Endothelial cell of umbilical vein (primary cell): ENCODE measurements around the gene ITGA3. TPM values are rescaled to one million over a fixed set of nuclear protein-coding genes. Genes with fewer than 3 reads are reported as not detected.
A peak's percentile ranks its signal among the peaks of the same experiment; 100 is the strongest.

Experiments
- BruUV-seq: library from RNA; stranded (reverse); fragments of 400-500 nt; replicated peaks from 2 replicates; lab custom pipeline; 2021; lab: Mats Ljungman, UMichigan
- CTCF ChIA-PET: fragments of 300-600, 350-600 bp; sonication (Branson Sonifier 250); formaldehyde crosslinking; loops from one replicate; lab custom pipeline; 2021; ENCODE audit warnings: antibody characterized with exemption, inconsistent platforms; lab: Charles Lee
- POLR2A ChIA-PET: fragments of 300-600, 350-600 bp; sonication (Branson Sonifier 250); formaldehyde crosslinking; loops from one replicate; lab custom pipeline; 2021; ENCODE audit warnings: antibody characterized with exemption, inconsistent platforms; lab: Charles Lee
- DNase-seq: peaks from one replicate; pipeline ENCODE4 v3.0.0-alpha.2; 2011; ENCODE audit warnings: low read depth, low spot score
- FAIRE-seq: peaks from 2 replicates; lab custom pipeline; 2011; peaks lifted over from hg19 to GRCh38; lab: Jason Lieb, UNC
- H2AFZ ChIP-seq: 2 replicates; pipeline ENCODE4 v1.6.0; 2012; ENCODE audit warnings: low read depth, low read length, control low read depth, inconsistent platforms
- H3K27ac ChIP-seq: 2 replicates; pipeline ENCODE4 v1.5.1; 2011; ENCODE audit warnings: low read depth, mild to moderate bottlenecking, control low read depth, low read length, moderate library complexity; ENCODE audit not compliant: insufficient read depth
- H3K27me3 ChIP-seq, 2 experiments: 2 replicates each; pipeline versions ENCODE4 v1.6.0 to v1.6.1; 2011; ENCODE audit warnings: low read length in 2 of 2, mixed read lengths in 1 of 2; ENCODE audit not compliant: control insufficient read depth in 2 of 2, insufficient read depth in 2 of 2
- H3K36me3 ChIP-seq, 2 experiments: 2 replicates in 1 of 2; 3 replicates in 1 of 2; pipeline ENCODE4 v1.5.1; 2011; ENCODE audit warnings: low read length in 2 of 2, mild to moderate bottlenecking in 1 of 2, moderate library complexity in 1 of 2; ENCODE audit not compliant: control insufficient read depth in 2 of 2, insufficient read depth in 2 of 2; ENCODE audit errors: extremely low read depth in 1 of 2
- H3K4me1 ChIP-seq: 3 replicates; pipeline ENCODE4 v1.5.1; 2011; ENCODE audit warnings: mild to moderate bottlenecking, low read length; ENCODE audit not compliant: control insufficient read depth, insufficient read depth; ENCODE audit errors: extremely low read depth
- H3K4me2 ChIP-seq: 2 replicates; pipeline ENCODE4 v1.6.1; 2011; ENCODE audit warnings: low read length, control low read depth, mixed read lengths; ENCODE audit not compliant: insufficient read depth
- H3K4me3 ChIP-seq, 3 experiments: fragments of 200-600 bp in 1 of 3; sonication (generic), shearing (Covaris generic) in 1 of 3; replicated peaks in 1 of 3; 2 replicates each; pipeline ENCODE4 v1.5.1; 2011 to 2016; ENCODE audit warnings: control low read depth in 3 of 3, low read length in 3 of 3, mild to moderate bottlenecking in 2 of 3, inconsistent platforms in 1 of 3, low read depth in 1 of 3, moderate library complexity in 1 of 3; ENCODE audit not compliant: insufficient read depth in 1 of 3
- H3K79me2 ChIP-seq: 2 replicates; pipeline ENCODE4 v1.6.0; 2012; ENCODE audit warnings: low read length, inconsistent platforms; ENCODE audit not compliant: control insufficient read depth, insufficient read depth
- H3K9ac ChIP-seq: replicated peaks from 2 replicates; pipeline ENCODE3; 2011; ENCODE audit warnings: low read length, control low read depth; ENCODE audit not compliant: insufficient read depth; ENCODE audit errors: extremely low read depth
- H3K9me1 ChIP-seq: replicated peaks from 3 replicates; pipeline ENCODE4 v1.6.0; 2011; ENCODE audit warnings: mild to moderate bottlenecking, low read length; ENCODE audit not compliant: control insufficient read depth, insufficient read depth; ENCODE audit errors: extremely low read depth
- H3K9me3 ChIP-seq: replicated peaks from 2 replicates; pipeline ENCODE4 v1.5.1; 2012; ENCODE audit warnings: low read length, inconsistent platforms; ENCODE audit not compliant: control insufficient read depth, insufficient read depth
- H4K20me1 ChIP-seq: replicated peaks from 2 replicates; pipeline ENCODE3; 2011; ENCODE audit warnings: mild to moderate bottlenecking, low read length; ENCODE audit not compliant: control insufficient read depth, insufficient read depth; ENCODE audit errors: extremely low read depth
- EZH2 ChIP-seq: IDR thresholded peaks from 2 replicates; pipeline ENCODE4 v1.6.1; 2012; ENCODE audit warnings: borderline replicate concordance, low read depth, mild to moderate bottlenecking, moderate library complexity, low read length, inconsistent platforms; ENCODE audit not compliant: severe bottlenecking
- FOS ChIP-seq: IDR thresholded peaks from 2 replicates; pipeline ENCODE4 v1.6.1; 2011; ENCODE audit warnings: mild to moderate bottlenecking, low read length, moderate library complexity, borderline replicate concordance; ENCODE audit not compliant: insufficient read depth
- GATA2 ChIP-seq: IDR thresholded peaks from 2 replicates; pipeline ENCODE4 v1.7.0; 2011; ENCODE audit warnings: low read depth, mild to moderate bottlenecking, moderate library complexity, mixed read lengths, low read length; ENCODE audit not compliant: insufficient read length, insufficient read depth
- JUN ChIP-seq: IDR thresholded peaks from 2 replicates; pipeline ENCODE4 v1.6.1; 2011; ENCODE audit warnings: borderline replicate concordance, low read depth; ENCODE audit not compliant: insufficient read length, insufficient read depth
- MYC ChIP-seq: IDR thresholded peaks from one replicate; pipeline ENCODE4 v1.6.1; 2011; ENCODE audit warnings: mild to moderate bottlenecking, low read depth, low read length
- POLR2A ChIP-seq: IDR thresholded peaks from 2 replicates; pipeline ENCODE4 v1.6.1; 2012; ENCODE audit warnings: low read depth, mild to moderate bottlenecking, control low read depth, low read length
- POLR2AphosphoS5 ChIP-seq: IDR thresholded peaks from 2 replicates; pipeline ENCODE4 v1.6.1; 2012; ENCODE audit warnings: low read depth, mild to moderate bottlenecking, control low read depth, low read length, moderate library complexity; ENCODE audit not compliant: insufficient read depth
- dilution Hi-C: fragments of 300-500 bp; cut with MboI; formaldehyde crosslinking; loops from one replicate; pipeline ENCODE4 v1.15.0; 2019; ENCODE audit warnings: low sequenced_read_pairs; ENCODE audit not compliant: extremely low pct_ligation_motif_present
- intact Hi-C: fragments of 100-400 bp; cut with micrococcal nuclease; formaldehyde crosslinking; loops from one replicate; pipeline ENCODE4 v1.10.0; 2022
- polyA plus RNA-seq, 4 experiments: library from polyadenylated mRNA; depleted of rRNA in 3 of 4; stranded (reverse) in 3 of 4; unstranded in 1 of 4; fragments of >200 nt; gene quantifications; 2 replicates each; pipeline versions ENCODE4 v1.2.1 to v1.2.3, GENCODE V29; 2011 to 2012; ENCODE audit warnings: missing spikeins in 1 of 4
- total RNA-seq: library from RNA; stranded (reverse); gene quantifications from 2 replicates; pipeline ENCODE4 v1.2.3, GENCODE V29; 2021
- TF ChIP-seq, protein P1 (sequence below): IDR thresholded peaks from 2 replicates; pipeline ENCODE4 v1.6.1; 2011; ENCODE audit not compliant: insufficient read depth, insufficient read length
- TF ChIP-seq, protein P2 (sequence below), 2 donors: IDR thresholded peaks; 1 replicate in 1 of 2; 2 replicates in 1 of 2; pipeline ENCODE4 v1.5.1; 2011; ENCODE audit warnings: low read length in 2 of 2, mild to moderate bottlenecking in 2 of 2, moderate library complexity in 2 of 2, control low read depth in 1 of 2, inconsistent platforms in 1 of 2, low read depth in 1 of 2; ENCODE audit not compliant: insufficient read depth in 1 of 2; ENCODE audit errors: extremely low read depth in 1 of 2

The ITGA3 gene
- total and polyA plus RNA-seq, 2 donors (not counting 3 experiments of a cell fraction or from before 2014, with no cell fraction given) = 92.7 to 112 TPM

DNA sequence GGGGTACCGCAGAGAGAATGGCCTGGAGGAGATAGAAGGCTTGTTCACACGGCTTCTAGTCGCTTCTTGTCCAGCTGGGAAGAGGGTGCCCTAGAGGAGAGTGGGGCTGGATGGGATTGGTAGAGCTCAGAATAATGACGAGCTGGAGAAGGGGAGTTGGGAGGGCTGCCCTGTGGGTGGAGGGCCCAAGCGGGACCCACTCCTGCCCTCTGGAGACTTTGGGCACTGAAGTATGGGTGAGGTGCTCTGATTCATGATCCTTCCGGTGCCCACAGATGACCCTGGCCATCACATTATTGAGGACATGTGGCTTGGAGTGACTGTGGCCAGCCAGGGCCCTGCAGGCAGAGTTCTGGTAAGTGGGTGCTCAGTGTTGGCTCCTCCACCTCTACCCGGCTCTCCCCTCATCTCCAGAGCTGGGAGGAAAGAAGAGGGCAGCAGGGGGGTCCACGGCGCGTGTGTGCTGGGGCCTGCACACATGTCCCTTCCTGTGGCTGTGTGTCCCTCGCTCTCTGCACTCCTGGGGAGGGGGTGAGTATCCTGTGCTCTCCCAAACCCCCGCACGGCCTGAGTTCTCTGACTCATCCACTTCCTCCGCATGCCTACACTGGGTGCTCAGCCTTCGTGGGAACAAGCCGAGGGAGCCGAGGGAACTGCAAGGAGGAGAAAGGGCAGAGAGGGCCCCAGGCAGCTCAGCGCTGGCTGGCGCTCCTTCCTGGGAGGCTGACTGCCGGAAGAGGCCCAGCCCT lies 8.5 kb downstream of the ITGA3 start:
- Histone ChIP-seq H3K79me2 (peaks cover 13% of the 10 kb centered on the region), H4K20me1 (no peaks in the 10 kb centered on the region), H3K9ac (peak overlapping the region; percentile 18), H3K4me3 (no peak overlapping the region), H3K36me3 (peaks cover 0 to 3% of the 10 kb centered on the region in 2 experiments), H3K4me1 (peaks cover 38% of the 10 kb centered on the region), H3K9me3 (no peaks in the 10 kb centered on the region), H3K9me1 (no peaks in the 10 kb centered on the region), H2AFZ (peak overlapping the region; percentile 19), H3K27ac (peak overlapping the region; percentile 63), H3K4me2 (peak overlapping the region; percentile 19), H3K27me3 (no peaks in the 10 kb centered on the region)
- intact Hi-C loops (no loop called here), dilution Hi-C loops (no loop called here)
- no TSS peak for BruUV-seq
- ChIA-PET POLR2A (no interaction called here), CTCF (interaction anchor here (0.9 to 8.3 kb wide), 5 partner anchors 8 to 37 kb away, joined by 3 to 76 read pairs (median 10); partner anchors contain the start of gene ITGA3)
- no peak for TF ChIP-seq GATA2
- peak; percentile 92 for TF ChIP-seq FOS
- TF ChIP-seq POLR2AphosphoS5 = peak; percentile 40
- TF ChIP-seq, protein P1, sequence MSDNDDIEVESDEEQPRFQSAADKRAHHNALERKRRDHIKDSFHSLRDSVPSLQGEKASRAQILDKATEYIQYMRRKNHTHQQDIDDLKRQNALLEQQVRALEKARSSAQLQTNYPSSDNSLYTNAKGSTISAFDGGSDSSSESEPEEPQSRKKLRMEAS = no peak
- no peak for TF ChIP-seq MYC
- peak; percentile 59 for TF ChIP-seq JUN
- FAIRE-seq (peak; percentile 93), DNase-seq (peak; percentile 82)

DNA sequence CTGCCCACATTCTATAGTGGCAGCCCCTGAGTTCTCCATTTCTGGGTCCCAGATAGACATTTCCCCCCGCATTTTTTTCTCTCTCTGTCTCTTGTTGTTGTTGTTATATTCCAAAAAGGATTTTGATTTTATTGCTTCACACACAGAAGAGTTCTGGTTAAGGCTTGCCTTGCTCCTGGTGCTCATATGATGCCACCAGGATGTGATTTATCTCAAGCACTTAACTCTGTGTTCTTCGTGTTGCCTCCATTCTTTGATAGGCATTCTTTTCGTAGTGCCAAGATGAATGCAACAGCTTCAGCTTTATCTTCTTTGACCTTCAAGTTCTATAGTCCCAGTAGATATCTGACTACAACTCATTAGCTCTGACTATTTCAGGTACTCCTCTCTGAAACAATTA lies 9.1 kb downstream of the ITGA3 start:
- intact Hi-C loops = no loop called here

More for the DNA sequence above, 9.1 kb downstream of the ITGA3 start:
- H3K79me2 ChIP-seq = peaks cover 13% of the 10 kb centered on the region
- no peaks in the 10 kb centered on the region for H3K27me3 ChIP-seq
- H3K4me3 ChIP-seq = no peak overlapping the region
- H3K9me3 ChIP-seq = no peaks in the 10 kb centered on the region
- dilution Hi-C loops = no loop called here
- no peak for FAIRE-seq
- peaks cover 0 to 7% of the 10 kb centered on the region in 2 experiments for H3K36me3 ChIP-seq
- H3K4me2 ChIP-seq = peak overlapping the region; percentile 19
- ChIA-PET CTCF (interaction anchor here (0.9 to 8.3 kb wide), 5 partner anchors 9 to 38 kb away, joined by 3 to 76 read pairs (median 10); partner anchors contain the start of gene ITGA3), POLR2A (no interaction called here)
- no peaks in the 10 kb centered on the region for H4K20me1 ChIP-seq
- no TSS peak for BruUV-seq
- H3K9me1 ChIP-seq = no peaks in the 10 kb centered on the region
- peak overlapping the region; percentile 63 for H3K27ac ChIP-seq
- H3K4me1 ChIP-seq = peaks cover 32% of the 10 kb centered on the region
- DNase-seq = no peak
- TF ChIP-seq GATA2 = no peak
- no peak for TF ChIP-seq FOS
- TF ChIP-seq, protein P2, sequence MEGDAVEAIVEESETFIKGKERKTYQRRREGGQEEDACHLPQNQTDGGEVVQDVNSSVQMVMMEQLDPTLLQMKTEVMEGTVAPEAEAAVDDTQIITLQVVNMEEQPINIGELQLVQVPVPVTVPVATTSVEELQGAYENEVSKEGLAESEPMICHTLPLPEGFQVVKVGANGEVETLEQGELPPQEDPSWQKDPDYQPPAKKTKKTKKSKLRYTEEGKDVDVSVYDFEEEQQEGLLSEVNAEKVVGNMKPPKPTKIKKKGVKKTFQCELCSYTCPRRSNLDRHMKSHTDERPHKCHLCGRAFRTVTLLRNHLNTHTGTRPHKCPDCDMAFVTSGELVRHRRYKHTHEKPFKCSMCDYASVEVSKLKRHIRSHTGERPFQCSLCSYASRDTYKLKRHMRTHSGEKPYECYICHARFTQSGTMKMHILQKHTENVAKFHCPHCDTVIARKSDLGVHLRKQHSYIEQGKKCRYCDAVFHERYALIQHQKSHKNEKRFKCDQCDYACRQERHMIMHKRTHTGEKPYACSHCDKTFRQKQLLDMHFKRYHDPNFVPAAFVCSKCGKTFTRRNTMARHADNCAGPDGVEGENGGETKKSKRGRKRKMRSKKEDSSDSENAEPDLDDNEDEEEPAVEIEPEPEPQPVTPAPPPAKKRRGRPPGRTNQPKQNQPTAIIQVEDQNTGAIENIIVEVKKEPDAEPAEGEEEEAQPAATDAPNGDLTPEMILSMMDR (IDR thresholded peaks at IDR 0.05; ENCODE audit: extremely low read depth in 1 of 2, insufficient read depth in 1 of 2, low read depth in 1 of 2, low read length in 2 of 2) = no peak
- TF ChIP-seq MYC = no peak
- TF ChIP-seq, protein P1 = no peak
- no peak for TF ChIP-seq POLR2AphosphoS5
- TF ChIP-seq POLR2A = no peak
- no peak for TF ChIP-seq JUN
- no peak for TF ChIP-seq EZH2
- no peak overlapping the region for H2AFZ ChIP-seq
- peak overlapping the region; percentile 18 for H3K9ac ChIP-seq
